ENCODE data around the gene SLC15A3. TPM values are rescaled to one million over a fixed set of nuclear protein-coding genes. Genes with fewer than 3 reads are reported as not detected.
A peak's percentile ranks its signal among the peaks of the same experiment; 100 is the strongest.
"Not testable (repeated sequence)": the region's sequence is repeated elsewhere in the genome, so short reads cannot be mapped to it uniquely, and the experiment has no call there.

SLC15A3 gene
- total RNA-seq, 1 donor from 2014 or later: 5.0 TPM

DNA sequence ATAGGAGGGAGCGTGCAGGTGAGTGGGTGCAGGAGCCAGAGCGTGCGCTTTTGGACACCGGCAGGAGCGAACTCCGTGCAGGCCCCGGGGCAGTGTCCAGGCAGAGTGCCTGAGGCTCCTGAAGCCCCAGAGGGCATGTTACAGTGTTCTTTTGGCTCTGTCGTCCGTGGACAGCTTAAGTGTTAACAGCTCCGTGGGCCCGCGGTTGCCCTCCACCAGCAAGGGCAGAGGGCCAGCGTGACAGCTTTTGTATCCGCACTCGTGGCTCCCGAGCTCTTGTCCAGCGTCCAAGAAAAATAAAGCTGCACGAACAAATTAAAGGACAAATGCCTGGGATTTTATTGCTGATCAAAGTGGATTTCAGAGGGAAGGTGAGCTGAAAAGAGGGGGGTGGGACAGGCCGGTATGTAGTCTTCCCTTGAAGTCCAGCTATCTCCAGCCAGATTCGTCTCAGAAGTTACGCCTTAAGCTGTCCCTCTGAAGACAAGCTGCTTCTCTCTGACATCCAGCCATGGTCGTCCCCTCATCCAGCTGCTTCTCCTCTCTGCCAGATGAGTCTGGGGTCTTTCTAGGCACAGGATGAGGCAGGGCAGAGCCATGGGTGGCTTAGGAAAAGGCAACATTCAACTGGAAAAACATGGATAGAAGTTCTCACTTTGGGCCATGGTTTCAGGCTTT lies 39.0 kb downstream of the SLC15A3 start:
- Mint-ChIP-seq H3K27ac (peak overlapping the region; percentile 97), H3K4me1 (peaks cover 26% of the 10 kb centered on the region), H3K4me3 (peak overlapping the region; percentile 91), H3K27me3 (ENCODE audit: low read depth) (peaks cover 32% of the 10 kb centered on the region), H3K36me3 (no peaks in the 10 kb centered on the region), H3K9me3 (no peaks in the 10 kb centered on the region)
- no peak for DNase-seq (ENCODE audit: low spot score in 2 of 2, unreplicated experiment in 2 of 2)
- TF ChIP-seq, protein P1, sequence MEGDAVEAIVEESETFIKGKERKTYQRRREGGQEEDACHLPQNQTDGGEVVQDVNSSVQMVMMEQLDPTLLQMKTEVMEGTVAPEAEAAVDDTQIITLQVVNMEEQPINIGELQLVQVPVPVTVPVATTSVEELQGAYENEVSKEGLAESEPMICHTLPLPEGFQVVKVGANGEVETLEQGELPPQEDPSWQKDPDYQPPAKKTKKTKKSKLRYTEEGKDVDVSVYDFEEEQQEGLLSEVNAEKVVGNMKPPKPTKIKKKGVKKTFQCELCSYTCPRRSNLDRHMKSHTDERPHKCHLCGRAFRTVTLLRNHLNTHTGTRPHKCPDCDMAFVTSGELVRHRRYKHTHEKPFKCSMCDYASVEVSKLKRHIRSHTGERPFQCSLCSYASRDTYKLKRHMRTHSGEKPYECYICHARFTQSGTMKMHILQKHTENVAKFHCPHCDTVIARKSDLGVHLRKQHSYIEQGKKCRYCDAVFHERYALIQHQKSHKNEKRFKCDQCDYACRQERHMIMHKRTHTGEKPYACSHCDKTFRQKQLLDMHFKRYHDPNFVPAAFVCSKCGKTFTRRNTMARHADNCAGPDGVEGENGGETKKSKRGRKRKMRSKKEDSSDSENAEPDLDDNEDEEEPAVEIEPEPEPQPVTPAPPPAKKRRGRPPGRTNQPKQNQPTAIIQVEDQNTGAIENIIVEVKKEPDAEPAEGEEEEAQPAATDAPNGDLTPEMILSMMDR (IDR thresholded peaks at IDR 0.05; ENCODE audit: unreplicated experiment): no peak

DNA sequence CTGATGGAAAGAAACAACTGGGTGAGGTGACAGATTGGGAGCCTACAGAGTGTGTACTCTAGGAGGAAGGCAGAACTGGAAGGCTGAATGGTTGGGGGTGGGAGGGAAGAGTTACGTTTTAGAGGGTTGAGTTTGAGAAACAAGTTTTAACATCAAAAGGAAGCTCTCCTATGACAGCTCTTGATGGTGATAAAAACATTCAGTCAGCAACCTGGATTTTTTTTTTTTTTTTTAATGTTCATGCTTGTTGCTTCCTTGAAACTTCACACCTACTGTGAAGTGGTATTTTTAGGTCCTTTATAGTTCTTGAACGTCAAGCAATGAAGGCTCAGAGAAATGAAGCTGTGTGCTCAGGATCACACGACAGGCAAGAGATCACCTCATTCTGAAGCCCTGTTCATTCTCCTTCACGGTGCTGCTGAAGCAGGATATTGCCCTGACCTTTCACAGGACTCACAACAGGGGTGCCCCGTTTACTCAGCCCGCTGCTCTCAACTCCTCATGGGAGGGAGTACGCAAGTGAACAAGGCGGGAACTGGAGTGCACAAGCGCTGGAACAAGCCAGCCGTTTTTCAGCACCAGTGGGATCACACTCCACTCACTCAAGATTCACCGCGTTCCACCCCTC lies 39.6 kb downstream of the SLC15A3 start:
- Mint-ChIP-seq H3K36me3 (no peaks in the 10 kb centered on the region), H3K9me3 (no peaks in the 10 kb centered on the region), H3K4me1 (peaks cover 26% of the 10 kb centered on the region), H3K27me3 (ENCODE audit: low read depth) (peaks cover 35% of the 10 kb centered on the region), H3K27ac (peak overlapping the region; percentile 14), H3K4me3 (no peak overlapping the region)
- DNase-seq (ENCODE audit: low spot score in 2 of 2, unreplicated experiment in 2 of 2): no peak
- TF ChIP-seq, protein P1 (IDR thresholded peaks at IDR 0.05; ENCODE audit: unreplicated experiment): no peak

DNA sequence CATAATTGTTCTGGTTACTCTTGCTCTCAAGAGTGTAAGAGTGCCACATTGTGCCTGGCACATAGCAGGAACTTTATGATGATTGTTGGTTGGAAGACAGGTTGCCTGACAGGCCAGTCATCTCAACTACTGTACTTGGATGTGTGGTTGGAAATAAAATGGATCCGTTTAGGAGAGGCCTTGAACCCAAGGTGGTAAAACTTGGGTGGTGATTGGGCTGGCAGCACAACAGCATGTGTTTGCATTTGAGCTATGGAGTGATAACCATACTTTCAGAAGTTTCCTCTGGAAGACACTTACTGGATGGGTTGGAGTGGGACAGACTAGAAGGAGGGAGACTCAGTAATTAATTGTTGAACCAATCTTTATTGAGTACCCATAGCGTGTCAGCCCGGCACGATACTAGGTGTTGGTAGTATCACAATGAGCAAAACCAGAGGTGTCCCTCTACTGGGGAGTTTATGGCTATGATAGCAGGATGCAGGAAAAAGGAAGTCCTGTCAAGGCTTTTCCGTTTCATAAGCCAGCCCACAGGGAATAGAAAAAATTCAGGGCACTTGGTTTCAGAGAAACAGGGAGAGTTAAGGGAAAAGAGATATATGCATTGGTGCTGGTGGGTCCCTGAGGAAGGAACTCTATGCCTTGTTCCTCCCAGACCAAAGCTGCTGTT lies 41.1 kb downstream of the SLC15A3 start:
- no peak overlapping the region for H3K4me3 Mint-ChIP-seq
- no peaks in the 10 kb centered on the region for H3K36me3 Mint-ChIP-seq
- TF ChIP-seq, protein P1 (IDR thresholded peaks at IDR 0.05; ENCODE audit: unreplicated experiment): no peak
- H3K9me3 Mint-ChIP-seq: no peaks in the 10 kb centered on the region
- no peak overlapping the region for H3K27ac Mint-ChIP-seq
- peaks cover 28% of the 10 kb centered on the region for H3K4me1 Mint-ChIP-seq
- peaks cover 35% of the 10 kb centered on the region for H3K27me3 Mint-ChIP-seq (ENCODE audit: low read depth)
- DNase-seq (ENCODE audit: low spot score in 2 of 2, unreplicated experiment in 2 of 2): no peak

DNA sequence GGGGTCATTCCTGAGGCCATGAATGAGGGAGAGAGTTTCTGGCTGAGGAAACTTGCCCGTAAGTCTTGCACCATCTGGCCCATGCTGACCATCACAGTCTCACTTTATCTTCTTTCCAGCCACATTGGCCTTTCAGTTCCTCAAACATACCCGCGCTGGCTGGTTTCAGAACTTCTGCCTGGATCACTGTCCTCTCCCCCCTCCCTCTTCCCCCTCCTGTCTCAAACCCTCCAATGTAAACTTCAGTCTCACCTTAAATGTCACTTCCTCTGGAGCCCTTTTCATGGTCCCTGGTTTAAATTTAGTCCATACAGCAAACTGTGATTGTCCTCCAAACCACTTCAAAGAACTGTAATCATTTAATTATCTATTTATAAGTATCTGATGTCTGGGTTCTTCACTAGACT lies 41.7 kb downstream of the SLC15A3 start:
- no peak overlapping the region for H3K4me3 Mint-ChIP-seq
- H3K9me3 Mint-ChIP-seq: no peaks in the 10 kb centered on the region
- H3K36me3 Mint-ChIP-seq: no peaks in the 10 kb centered on the region
- no peak overlapping the region for H3K27ac Mint-ChIP-seq
- TF ChIP-seq, protein P1 (IDR thresholded peaks at IDR 0.05; ENCODE audit: unreplicated experiment): no peak
- H3K4me1 Mint-ChIP-seq: peaks cover 29% of the 10 kb centered on the region
- peaks cover 35% of the 10 kb centered on the region for H3K27me3 Mint-ChIP-seq (ENCODE audit: low read depth)
- DNase-seq (ENCODE audit: low spot score in 2 of 2, unreplicated experiment in 2 of 2): no peak

DNA sequence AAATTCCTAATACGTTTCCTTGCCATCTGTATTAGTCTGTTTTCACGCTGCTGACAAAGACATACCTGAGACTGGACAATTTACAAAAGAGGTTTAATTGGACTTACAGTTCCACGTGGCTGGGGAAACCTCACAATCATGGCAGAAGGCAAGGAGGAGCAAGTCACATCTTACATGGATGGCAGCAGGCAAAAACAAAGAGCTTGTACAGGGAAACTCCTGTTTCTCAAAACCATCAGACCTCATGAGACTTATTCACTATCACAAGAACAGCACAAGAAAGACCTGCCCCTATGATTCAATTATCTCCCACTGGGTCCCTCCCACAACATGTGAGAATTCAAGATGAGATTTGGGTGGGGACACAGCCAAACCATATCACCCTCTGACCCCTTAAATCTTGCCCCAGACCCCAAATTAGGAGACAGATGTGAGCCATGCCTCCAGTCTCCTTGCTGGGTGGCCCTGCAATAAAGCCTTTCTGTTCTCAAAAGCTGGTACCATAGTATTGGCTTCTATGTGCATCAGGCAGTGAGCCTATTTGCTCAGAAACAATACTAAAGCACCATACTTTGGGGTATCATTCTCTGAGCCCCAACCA lies 42.2 kb downstream of the SLC15A3 start:
- not testable (repeated sequence) for DNase-seq (ENCODE audit: low spot score in 2 of 2, unreplicated experiment in 2 of 2); H3K9me3 Mint-ChIP-seq; H3K27ac Mint-ChIP-seq; H3K4me3 Mint-ChIP-seq; H3K36me3 Mint-ChIP-seq
- Mint-ChIP-seq H3K4me1 (peaks cover 29% of the 10 kb centered on the region), H3K27me3 (ENCODE audit: low read depth) (peaks cover 35% of the 10 kb centered on the region)

DNA sequence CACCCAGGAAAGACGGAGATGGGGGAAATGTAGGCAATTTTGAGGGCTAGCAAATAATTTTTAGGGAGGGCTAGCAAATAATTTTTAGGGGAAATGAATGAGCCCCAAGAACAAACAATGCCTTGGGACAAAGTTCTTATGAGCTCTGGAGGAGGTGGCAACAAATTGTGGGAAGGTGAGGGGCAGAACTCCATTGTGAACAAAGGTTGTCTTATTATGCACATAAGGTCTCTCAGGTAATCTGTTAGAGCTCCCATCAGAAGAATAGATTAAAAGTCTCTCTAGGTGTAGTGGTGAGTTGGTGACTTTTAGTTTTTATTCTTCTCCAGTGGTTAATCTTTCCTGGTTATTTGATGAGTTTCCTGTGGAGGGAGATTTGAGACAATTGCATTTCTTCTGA lies 43.2 kb downstream of the SLC15A3 start:
- TF ChIP-seq, protein P1 (IDR thresholded peaks at IDR 0.05; ENCODE audit: unreplicated experiment): no peak
- H3K4me3 Mint-ChIP-seq: no peak overlapping the region
- peaks cover 35% of the 10 kb centered on the region for H3K4me1 Mint-ChIP-seq
- H3K27ac Mint-ChIP-seq: no peak overlapping the region
- DNase-seq (ENCODE audit: low spot score in 2 of 2, unreplicated experiment in 2 of 2): no peak
- H3K36me3 Mint-ChIP-seq: no peaks in the 10 kb centered on the region
- H3K27me3 Mint-ChIP-seq (ENCODE audit: low read depth): peaks cover 35% of the 10 kb centered on the region
- no peaks in the 10 kb centered on the region for H3K9me3 Mint-ChIP-seq
